ENCODE data around the gene ZMAT5.

DNA sequence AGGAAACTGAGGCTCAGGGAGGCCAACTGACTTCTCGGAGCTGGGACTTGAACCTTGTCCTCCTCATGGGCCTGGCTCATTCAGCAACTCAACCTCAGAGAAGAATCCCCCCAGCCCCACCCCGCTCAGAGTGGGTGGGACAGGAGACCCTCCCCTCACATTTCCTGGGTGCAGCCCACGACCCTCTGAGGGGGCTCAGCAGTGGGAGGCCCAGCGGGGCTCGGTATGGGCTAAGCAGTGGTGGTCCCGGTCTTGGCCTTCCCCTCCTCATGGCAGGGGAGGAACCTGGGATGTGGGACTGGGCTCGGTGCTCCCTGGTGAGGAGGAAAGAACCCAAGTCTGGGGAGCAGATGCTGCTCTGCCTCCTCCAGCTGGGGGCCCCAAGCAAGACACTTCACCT lies 61.2 kb downstream of the ZMAT5 start:
- TF ChIP-seq ZFP30 (CRISPR knock-in tag; IDR thresholded peaks at IDR 0.05): no peak
- TF ChIP-seq, protein P1, sequence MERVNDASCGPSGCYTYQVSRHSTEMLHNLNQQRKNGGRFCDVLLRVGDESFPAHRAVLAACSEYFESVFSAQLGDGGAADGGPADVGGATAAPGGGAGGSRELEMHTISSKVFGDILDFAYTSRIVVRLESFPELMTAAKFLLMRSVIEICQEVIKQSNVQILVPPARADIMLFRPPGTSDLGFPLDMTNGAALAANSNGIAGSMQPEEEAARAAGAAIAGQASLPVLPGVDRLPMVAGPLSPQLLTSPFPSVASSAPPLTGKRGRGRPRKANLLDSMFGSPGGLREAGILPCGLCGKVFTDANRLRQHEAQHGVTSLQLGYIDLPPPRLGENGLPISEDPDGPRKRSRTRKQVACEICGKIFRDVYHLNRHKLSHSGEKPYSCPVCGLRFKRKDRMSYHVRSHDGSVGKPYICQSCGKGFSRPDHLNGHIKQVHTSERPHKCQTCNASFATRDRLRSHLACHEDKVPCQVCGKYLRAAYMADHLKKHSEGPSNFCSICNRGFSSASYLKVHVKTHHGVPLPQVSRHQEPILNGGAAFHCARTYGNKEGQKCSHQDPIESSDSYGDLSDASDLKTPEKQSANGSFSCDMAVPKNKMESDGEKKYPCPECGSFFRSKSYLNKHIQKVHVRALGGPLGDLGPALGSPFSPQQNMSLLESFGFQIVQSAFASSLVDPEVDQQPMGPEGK (CRISPR knock-in tag; IDR thresholded peaks at IDR 0.05; ENCODE audit: borderline replicate concordance): no peak
- TF ChIP-seq, protein P2, sequence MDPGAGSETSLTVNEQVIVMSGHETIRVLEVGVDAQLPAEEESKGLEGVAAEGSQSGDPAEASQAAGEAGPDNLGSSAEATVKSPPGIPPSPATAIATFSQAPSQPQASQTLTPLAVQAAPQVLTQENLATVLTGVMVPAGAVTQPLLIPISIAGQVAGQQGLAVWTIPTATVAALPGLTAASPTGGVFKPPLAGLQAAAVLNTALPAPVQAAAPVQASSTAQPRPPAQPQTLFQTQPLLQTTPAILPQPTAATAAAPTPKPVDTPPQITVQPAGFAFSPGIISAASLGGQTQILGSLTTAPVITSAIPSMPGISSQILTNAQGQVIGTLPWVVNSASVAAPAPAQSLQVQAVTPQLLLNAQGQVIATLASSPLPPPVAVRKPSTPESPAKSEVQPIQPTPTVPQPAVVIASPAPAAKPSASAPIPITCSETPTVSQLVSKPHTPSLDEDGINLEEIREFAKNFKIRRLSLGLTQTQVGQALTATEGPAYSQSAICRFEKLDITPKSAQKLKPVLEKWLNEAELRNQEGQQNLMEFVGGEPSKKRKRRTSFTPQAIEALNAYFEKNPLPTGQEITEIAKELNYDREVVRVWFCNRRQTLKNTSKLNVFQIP (CRISPR knock-in tag; IDR thresholded peaks at IDR 0.05; ENCODE audit: borderline replicate concordance, low read depth): no peak
- TF ChIP-seq SNAI2 (CRISPR knock-in tag; IDR thresholded peaks at IDR 0.05): no peak
- TF ChIP-seq BACH2 (CRISPR knock-in tag; IDR thresholded peaks at IDR 0.05; ENCODE audit: borderline replicate concordance): no peak
- no peak for TF ChIP-seq RARB (CRISPR knock-in tag; IDR thresholded peaks at IDR 0.05)
- TF ChIP-seq ZNF70 (CRISPR knock-in tag; IDR thresholded peaks at IDR 0.05): no peak
- TF ChIP-seq ZC3H10 (CRISPR knock-in tag; IDR thresholded peaks at IDR 0.05): no peak

All from SK-N-SH treated with all-trans-retinoic acid at 6 μM for 48 hours (cell line).